ENCODE data around the gene AAK1. TPM values are rescaled to one million over a fixed set of nuclear protein-coding genes. Genes with fewer than 3 reads are reported as not detected.
"Not testable (repeated sequence)": the region's sequence is repeated elsewhere in the genome, so short reads cannot be mapped to it uniquely, and the experiment has no call there.

AAK1 gene
- polyA plus RNA-seq, 1 donor from 2014 or later = 6.0 TPM

GRCh38 chr2:69461404-69461803, 182.1 kb downstream of the AAK1 start:
- H3K27me3 Mint-ChIP-seq = peaks cover 2% of the 10 kb centered on the region
- no peak overlapping the region for H3K4me3 Mint-ChIP-seq
- H3K36me3 Mint-ChIP-seq = peaks cover 4% of the 10 kb centered on the region
- H3K27ac Mint-ChIP-seq = no peak overlapping the region
- H3K4me1 Mint-ChIP-seq = peaks cover 0 to 2% (median 0%) of the 10 kb centered on the region in 3 donors
- H3K9me3 Mint-ChIP-seq = peaks cover 0 to 2% (median 1%) of the 10 kb centered on the region in 3 donors

- Mint-ChIP-seq H3K27me3 (peaks cover 2% of the 10 kb centered on the region), H3K4me3 (no peak overlapping the region), H3K4me1 (peaks cover 0 to 2% (median 0%) of the 10 kb centered on the region in 3 donors), H3K27ac (no peak overlapping the region), H3K9me3 (peaks cover 0 to 2% (median 1%) of the 10 kb centered on the region in 3 donors), H3K36me3 (peaks cover 4% of the 10 kb centered on the region)
Measured at GRCh38 chr2:69459936-69460335, 183.6 kb downstream of the AAK1 start.

GRCh38 chr2:69456950-69457445, 186.5 kb downstream of the AAK1 start:
- peaks cover 2% of the 10 kb centered on the region for H3K36me3 Mint-ChIP-seq
- peaks cover 0 to 5% (median 4%) of the 10 kb centered on the region in 3 donors for H3K4me1 Mint-ChIP-seq
- peaks cover 0 to 2% (median 1%) of the 10 kb centered on the region in 3 donors for H3K9me3 Mint-ChIP-seq
- no peak overlapping the region for H3K27ac Mint-ChIP-seq
- no peak overlapping the region for H3K4me3 Mint-ChIP-seq
- H3K27me3 Mint-ChIP-seq = no peaks in the 10 kb centered on the region

GRCh38 chr2:69456154-69456553, 187.4 kb downstream of the AAK1 start:
- Mint-ChIP-seq H3K27me3 (no peaks in the 10 kb centered on the region), H3K27ac (no peak overlapping the region), H3K36me3 (peaks cover 2% of the 10 kb centered on the region), H3K4me3 (no peak overlapping the region), H3K4me1 (peaks cover 0 to 5% (median 4%) of the 10 kb centered on the region in 3 donors), H3K9me3 (peaks cover 0 to 1% (median 0%) of the 10 kb centered on the region in 3 donors)

- H3K27me3 Mint-ChIP-seq = no peaks in the 10 kb centered on the region
- H3K36me3 Mint-ChIP-seq = peaks cover 2% of the 10 kb centered on the region
- no peak overlapping the region for H3K4me3 Mint-ChIP-seq
- peaks cover 0 to 1% (median 0%) of the 10 kb centered on the region in 3 donors for H3K9me3 Mint-ChIP-seq
- H3K27ac Mint-ChIP-seq = no peak overlapping the region
- peaks cover 0 to 5% (median 4%) of the 10 kb centered on the region in 3 donors for H3K4me1 Mint-ChIP-seq
Measured at GRCh38 chr2:69454976-69455375, 188.6 kb downstream of the AAK1 start.

- Mint-ChIP-seq H3K36me3 (peaks cover 4% of the 10 kb centered on the region), H3K4me1 (peaks cover 0 to 4% (median 4%) of the 10 kb centered on the region in 3 donors), H3K4me3 (no peak overlapping the region), H3K27ac (no peak overlapping the region), H3K9me3 (no peaks in the 10 kb centered on the region), H3K27me3 (peaks cover 3% of the 10 kb centered on the region)
Measured at GRCh38 chr2:69453475-69454129, 189.9 kb downstream of the AAK1 start.

GRCh38 chr2:69452687-69453086, 190.9 kb downstream of the AAK1 start:
- H3K4me3 Mint-ChIP-seq = no peak overlapping the region
- H3K36me3 Mint-ChIP-seq = peaks cover 4% of the 10 kb centered on the region
- no peaks in the 10 kb centered on the region for H3K9me3 Mint-ChIP-seq
- H3K27ac Mint-ChIP-seq = no peak overlapping the region
- H3K27me3 Mint-ChIP-seq = peaks cover 4% of the 10 kb centered on the region
- H3K4me1 Mint-ChIP-seq = peaks cover 0 to 4% (median 4%) of the 10 kb centered on the region in 3 donors

- no peak overlapping the region for H3K4me3 Mint-ChIP-seq
- H3K27me3 Mint-ChIP-seq = peaks cover 4% of the 10 kb centered on the region
- no peaks in the 10 kb centered on the region for H3K9me3 Mint-ChIP-seq
- H3K27ac Mint-ChIP-seq = no peak overlapping the region
- H3K36me3 Mint-ChIP-seq = peaks cover 6% of the 10 kb centered on the region
- H3K4me1 Mint-ChIP-seq = peaks cover 0 to 4% (median 4%) of the 10 kb centered on the region in 3 donors
Measured at GRCh38 chr2:69450735-69451416, 192.7 kb downstream of the AAK1 start.

- Mint-ChIP-seq H3K4me3 (no peak overlapping the region), H3K36me3 (peaks cover 6% of the 10 kb centered on the region), H3K9me3 (no peaks in the 10 kb centered on the region), H3K27me3 (peaks cover 4% of the 10 kb centered on the region), H3K4me1 (peaks cover 0 to 4% (median 4%) of the 10 kb centered on the region in 3 donors), H3K27ac (no peak overlapping the region)
Measured at GRCh38 chr2:69449906-69450305, 193.6 kb downstream of the AAK1 start.

GRCh38 chr2:69443673-69444072, 199.9 kb downstream of the AAK1 start:
- not testable (repeated sequence) for H3K4me3 Mint-ChIP-seq, H3K27ac Mint-ChIP-seq, H3K9me3 Mint-ChIP-seq, H3K4me1 Mint-ChIP-seq, H3K27me3 Mint-ChIP-seq, H3K36me3 Mint-ChIP-seq

GRCh38 chr2:69439499-69439898, 204.0 kb downstream of the AAK1 start:
- not testable (repeated sequence) for H3K9me3 Mint-ChIP-seq, H3K27me3 Mint-ChIP-seq, H3K36me3 Mint-ChIP-seq
- Mint-ChIP-seq H3K27ac (peak overlapping the region in 2 of 3 donors; percentile 30 to 99), H3K4me1 (peaks cover 17 to 25% (median 18%) of the 10 kb centered on the region in 3 donors), H3K4me3 (peak overlapping the region in 2 of 4 donors; percentile 50 to 99)

GRCh38 chr2:69438580-69438979, 205.0 kb downstream of the AAK1 start:
- peaks cover 0 to 8% (median 0%) of the 10 kb centered on the region in 3 donors for H3K9me3 Mint-ChIP-seq
- H3K27me3 Mint-ChIP-seq = no peaks in the 10 kb centered on the region
- peaks cover 2% of the 10 kb centered on the region for H3K36me3 Mint-ChIP-seq
- peaks cover 18 to 26% (median 19%) of the 10 kb centered on the region in 3 donors for H3K4me1 Mint-ChIP-seq
- peak overlapping the region in 2 of 3 donors; percentile 99 for H3K27ac Mint-ChIP-seq
- peak overlapping the region in 2 of 4 donors; percentile 17 to 99 for H3K4me3 Mint-ChIP-seq

GRCh38 chr2:69437751-69438154, 205.8 kb downstream of the AAK1 start:
- Mint-ChIP-seq H3K27me3 (no peaks in the 10 kb centered on the region), H3K4me3 (peak overlapping the region; percentile 98 to 100 (median 100)), H3K9me3 (peaks cover 0 to 8% (median 0%) of the 10 kb centered on the region in 3 donors), H3K4me1 (peaks cover 18 to 26% (median 19%) of the 10 kb centered on the region in 3 donors), H3K36me3 (peaks cover 2% of the 10 kb centered on the region), H3K27ac (peak overlapping the region; percentile 99)

- Mint-ChIP-seq H3K36me3 (peaks cover 2% of the 10 kb centered on the region), H3K4me1 (peaks cover 18 to 26% (median 19%) of the 10 kb centered on the region in 3 donors), H3K4me3 (peak within 1 kb of the TSS; percentile 98 to 100 (median 100)), H3K27me3 (no peaks in the 10 kb centered on the region), H3K9me3 (peaks cover 0 to 8% (median 0%) of the 10 kb centered on the region in 3 donors), H3K27ac (peak within 1 kb of the TSS; percentile 99)
Measured at GRCh38 chr2:69436938-69437750, 206.4 kb downstream of the AAK1 start, which contains the start of gene NFU1. TSS of gene NFU1 (minus strand) at chr2:69437435. CDS start at chr2:69437422, 13 bp downstream.

Data from IgD-negative memory B cell (primary cell).